HUES6 (cell line): ENCODE measurements around the gene DQX1.
A peak's percentile ranks its signal among the peaks of the same experiment; 100 is the strongest.

Experiments
- H3K27ac ChIP-seq: 2 replicates; pipeline ENCODE4 v1.7.0; 2013; ENCODE audit warnings: low read depth, mild to moderate bottlenecking, low read length, inconsistent platforms
- H3K27me3 ChIP-seq: 2 replicates; pipeline ENCODE4 v1.6.1; 2013; ENCODE audit warnings: low read length; ENCODE audit not compliant: control insufficient read depth, insufficient read depth
- H3K36me3 ChIP-seq: 2 replicates; pipeline ENCODE4 v1.6.1; 2013; ENCODE audit warnings: low read length; ENCODE audit not compliant: control insufficient read depth, insufficient read depth
- H3K4me1 ChIP-seq: 2 replicates; pipeline ENCODE4 v1.6.1; 2013; ENCODE audit warnings: low read length; ENCODE audit not compliant: control insufficient read depth, insufficient read depth
- H3K4me3 ChIP-seq: 2 replicates; pipeline ENCODE4 v1.5.1; 2013; ENCODE audit warnings: low read depth, low read length
- H3K9ac ChIP-seq: one replicate; pipeline ENCODE4 v1.6.1; 2013; ENCODE audit warnings: mild to moderate bottlenecking, low read length
- H3K9me3 ChIP-seq: 2 replicates; pipeline ENCODE4 v1.6.1; 2013; ENCODE audit warnings: low read depth, low read length; ENCODE audit not compliant: control insufficient read depth, insufficient read depth

DQX1 gene

DNA sequence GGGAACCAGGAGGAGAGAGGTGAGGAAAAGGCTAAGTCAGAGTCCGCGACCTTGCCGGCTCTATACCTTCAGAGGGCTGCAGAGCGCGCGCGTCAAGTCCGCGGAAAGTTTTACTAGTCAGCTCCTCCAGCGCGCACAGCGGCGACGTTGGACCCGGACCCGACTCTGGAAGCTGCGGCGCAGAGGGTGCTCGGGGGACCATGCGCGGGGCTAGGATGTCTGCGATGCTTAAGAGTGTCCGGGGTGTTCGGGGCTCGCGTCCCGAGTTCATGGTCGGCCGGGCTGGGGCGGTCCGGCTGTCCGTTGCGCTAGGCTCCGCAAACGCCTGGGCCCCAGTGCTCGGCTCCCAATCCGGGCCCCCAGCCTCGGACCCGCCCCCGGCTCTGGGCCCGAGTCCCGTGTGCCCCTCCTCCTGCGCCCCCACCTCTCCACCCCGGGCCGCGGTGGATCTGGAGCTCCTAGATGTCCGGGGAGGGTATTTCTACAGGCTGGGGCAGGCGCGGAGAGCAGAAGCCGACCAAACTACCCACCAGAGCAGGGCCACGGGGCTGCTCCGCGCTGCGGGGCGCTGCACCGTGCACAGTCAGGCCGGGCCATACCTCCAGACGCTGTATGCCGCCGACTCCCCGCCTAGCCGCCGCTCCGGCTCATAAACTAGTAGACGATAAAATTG, 26.6 kb downstream of the DQX1 start, which contains the start of gene LBX2:
Gene LBX2, minus strand, starts transcription at position 337 of the 673 bp plus-strand sequence. Its CDS starts 66 bp downstream, at position 271.
- peaks cover 48% of the 10 kb centered on the region for H3K4me1 ChIP-seq
- peaks cover 94% of the 10 kb centered on the region for H3K27me3 ChIP-seq
- peaks cover 1% of the 10 kb centered on the region; the same call in 1 of the 2 replicates for H3K36me3 ChIP-seq
- no peak within 1 kb of the TSS for H3K27ac ChIP-seq
- no peaks in the 10 kb centered on the region for H3K9me3 ChIP-seq
- H3K4me3 ChIP-seq, result peak within 1 kb of the TSS; percentile 59
- peak within 1 kb of the TSS; percentile 55 for H3K9ac ChIP-seq

DNA sequence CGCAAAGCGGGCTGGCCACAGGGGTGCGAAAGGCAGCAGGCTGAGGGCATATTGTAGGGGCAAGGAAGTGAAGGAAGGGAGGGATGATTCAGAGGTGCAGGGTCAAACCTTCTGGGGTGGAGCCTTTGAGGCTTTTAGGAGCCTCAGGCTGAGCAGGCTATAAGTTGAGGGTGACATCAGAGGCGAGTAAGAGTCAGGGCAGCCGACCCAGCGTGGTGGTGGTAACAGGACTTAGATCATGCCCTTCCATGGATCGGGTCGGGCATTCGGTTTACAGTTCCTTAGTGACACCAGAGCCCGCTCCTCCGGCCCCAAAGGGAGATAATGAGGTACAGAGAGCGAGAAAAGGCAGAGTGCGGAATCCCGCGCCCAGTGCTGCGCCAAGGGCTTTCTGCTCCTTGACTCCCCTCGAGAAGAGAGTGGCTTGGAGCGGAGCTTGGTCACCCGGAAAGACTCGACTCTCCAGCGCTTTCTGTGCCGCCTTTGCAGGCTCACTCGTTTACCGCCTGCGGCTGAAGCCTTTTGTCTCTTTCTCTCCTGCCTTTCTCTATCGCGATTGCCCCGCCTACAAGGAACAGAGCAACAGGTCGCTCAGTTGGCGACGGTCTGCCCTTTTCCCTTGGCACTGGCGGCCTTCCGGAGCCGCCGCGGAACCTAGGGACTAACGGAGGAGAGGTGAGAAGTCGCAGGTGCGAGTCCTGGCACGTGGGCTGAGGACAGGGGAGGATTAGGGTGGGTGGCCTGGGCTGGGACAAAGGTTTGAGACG, 27.3 kb downstream of the DQX1 start:
- peaks cover 87% of the 10 kb centered on the region for H3K27me3 ChIP-seq
- peaks cover 8% of the 10 kb centered on the region for H3K36me3 ChIP-seq
- no peaks in the 10 kb centered on the region for H3K9me3 ChIP-seq
- H3K27ac ChIP-seq, result no peak overlapping the region
- peak overlapping the region; percentile 55 for H3K9ac ChIP-seq
- peaks cover 44% of the 10 kb centered on the region for H3K4me1 ChIP-seq
- peak overlapping the region; percentile 59 for H3K4me3 ChIP-seq

DNA sequence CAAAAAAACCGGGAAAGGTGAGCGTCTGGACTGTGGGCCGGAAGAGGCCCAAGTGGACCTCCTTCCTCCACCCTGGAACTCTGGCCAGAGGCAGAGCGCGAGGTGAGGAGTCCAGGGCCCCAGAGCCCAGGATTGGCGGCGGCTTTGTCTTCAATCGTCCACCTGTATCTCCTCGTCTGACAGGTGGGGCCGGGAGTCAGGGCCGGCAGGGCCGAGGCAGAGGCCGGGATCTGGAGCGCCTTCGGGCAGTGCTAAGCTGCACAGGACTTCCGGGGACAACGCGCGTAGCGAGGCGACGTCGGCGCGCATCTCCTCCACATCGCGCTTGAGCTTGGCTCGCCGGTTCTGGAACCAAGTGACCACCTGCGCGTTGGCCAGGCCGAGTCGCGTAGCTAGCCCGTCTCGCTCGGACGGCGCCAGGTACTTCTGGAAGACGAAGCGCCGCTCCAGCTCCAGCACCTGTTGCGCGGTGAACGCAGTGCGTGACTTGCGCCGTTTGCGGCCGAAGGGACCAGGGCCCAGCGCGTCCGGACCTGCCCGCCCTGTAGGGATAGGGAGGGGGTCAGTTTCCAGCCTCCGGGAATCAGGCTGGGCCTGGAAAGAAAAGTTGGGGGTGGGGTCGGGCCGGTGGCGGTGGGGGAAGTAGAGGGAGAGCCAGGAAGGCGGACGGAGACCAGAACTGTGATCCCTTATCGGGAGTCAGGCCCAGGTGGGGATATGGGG, 28.1 kb downstream of the DQX1 start:
- Histone ChIP-seq H3K9ac (peak overlapping the region; percentile 55), H3K9me3 (no peaks in the 10 kb centered on the region), H3K27ac (no peak overlapping the region), H3K36me3 (peaks cover 16% of the 10 kb centered on the region), H3K27me3 (peaks cover 80% of the 10 kb centered on the region), H3K4me1 (peaks cover 40% of the 10 kb centered on the region), H3K4me3 (peak overlapping the region; percentile 59)

DNA sequence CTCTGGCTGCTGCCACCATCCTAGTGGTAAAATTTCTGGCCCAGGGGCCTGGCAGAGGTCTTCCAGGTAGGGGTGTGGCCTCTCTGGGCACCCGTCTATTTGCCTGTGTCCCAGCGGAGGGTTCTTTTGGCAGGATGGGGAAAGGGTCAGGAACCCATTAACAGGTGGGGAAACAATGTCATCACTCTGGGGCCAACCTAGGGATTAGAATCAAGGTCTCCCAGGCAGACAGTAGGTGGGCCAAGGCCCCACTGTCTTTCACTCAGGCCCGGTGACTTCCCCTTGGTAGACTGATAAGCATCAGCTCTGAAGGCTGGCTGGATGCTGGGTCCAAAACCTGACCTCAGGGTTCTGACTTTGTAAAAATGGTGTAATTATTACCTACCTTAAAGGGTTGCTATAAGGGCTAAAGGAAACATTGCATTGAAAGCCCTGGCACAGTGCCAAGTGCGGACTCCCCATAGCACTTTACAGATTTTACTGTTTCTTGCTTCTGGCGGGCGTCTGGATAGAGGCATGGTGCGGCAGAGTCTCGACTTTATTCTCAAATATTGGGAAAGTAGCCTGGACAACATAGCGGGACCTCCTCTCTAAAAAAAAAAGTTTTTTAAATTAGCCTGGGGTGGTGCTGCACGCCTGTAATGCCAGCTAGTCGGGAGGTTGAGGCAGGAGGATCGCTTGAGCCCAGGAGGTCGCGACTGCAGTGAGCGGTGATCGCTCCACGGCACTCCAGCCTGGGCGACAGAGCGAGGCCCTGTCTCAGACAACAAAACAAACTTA, 28.8 kb downstream of the DQX1 start:
- Histone ChIP-seq H3K27me3 (peaks cover 72% of the 10 kb centered on the region), H3K4me3 (peak overlapping the region; percentile 59), H3K9me3 (no peaks in the 10 kb centered on the region), H3K27ac (no peak overlapping the region), H3K9ac (no peak overlapping the region), H3K4me1 (peaks cover 36% of the 10 kb centered on the region), H3K36me3 (peaks cover 23% of the 10 kb centered on the region)

DNA sequence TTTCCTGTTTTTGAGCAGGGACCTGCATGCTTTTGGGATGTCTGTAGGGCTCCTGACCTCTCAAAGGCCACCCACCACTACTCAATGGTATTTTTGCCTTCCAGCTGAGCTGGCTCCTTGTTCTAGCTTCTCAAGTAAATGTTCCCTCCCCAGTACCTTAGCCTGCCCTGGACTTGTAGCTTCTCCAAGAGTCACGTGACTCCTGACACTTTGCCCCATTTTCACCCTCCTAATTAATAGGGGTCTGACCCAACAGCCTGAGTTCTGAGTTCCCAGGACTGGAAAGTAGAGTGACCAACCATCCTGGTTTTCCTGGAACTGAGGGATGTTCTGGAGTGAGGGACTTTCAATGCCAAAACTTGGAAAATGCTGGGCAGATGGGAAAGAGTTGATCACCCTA, 30.6 kb downstream of the DQX1 start:
- H3K4me3 ChIP-seq, result no peak overlapping the region
- no peak overlapping the region for H3K27ac ChIP-seq
- no peak overlapping the region for H3K9ac ChIP-seq
- H3K9me3 ChIP-seq, result no peaks in the 10 kb centered on the region
- peaks cover 41% of the 10 kb centered on the region for H3K36me3 ChIP-seq
- H3K4me1 ChIP-seq, result peaks cover 21% of the 10 kb centered on the region
- peaks cover 55% of the 10 kb centered on the region for H3K27me3 ChIP-seq

DNA sequence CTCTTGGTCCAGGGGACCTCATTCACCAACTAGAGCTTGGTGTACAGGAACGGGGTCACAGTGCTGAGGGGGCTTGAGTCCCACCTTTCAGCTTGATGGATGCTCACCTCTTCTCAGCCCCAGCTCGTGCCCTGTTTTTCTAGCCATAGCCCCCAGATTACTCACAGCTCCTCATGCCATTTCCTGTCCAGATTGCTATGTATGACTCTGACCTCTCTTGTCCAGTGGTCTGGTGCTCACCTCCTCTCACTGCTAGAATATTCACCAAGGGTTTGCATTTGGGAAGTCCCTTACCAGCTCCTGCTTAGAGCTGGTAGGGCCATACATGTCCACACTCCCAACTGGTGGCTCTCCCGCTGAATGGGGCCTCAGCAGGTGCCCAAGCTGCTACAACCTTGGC, 32.5 kb downstream of the DQX1 start:
- H3K9ac ChIP-seq, result no peak overlapping the region
- no peak overlapping the region for H3K4me3 ChIP-seq
- peaks cover 46% of the 10 kb centered on the region for H3K36me3 ChIP-seq
- H3K9me3 ChIP-seq, result no peaks in the 10 kb centered on the region
- H3K27ac ChIP-seq, result no peak overlapping the region
- peaks cover 36% of the 10 kb centered on the region for H3K27me3 ChIP-seq
- peaks cover 7% of the 10 kb centered on the region for H3K4me1 ChIP-seq

DNA sequence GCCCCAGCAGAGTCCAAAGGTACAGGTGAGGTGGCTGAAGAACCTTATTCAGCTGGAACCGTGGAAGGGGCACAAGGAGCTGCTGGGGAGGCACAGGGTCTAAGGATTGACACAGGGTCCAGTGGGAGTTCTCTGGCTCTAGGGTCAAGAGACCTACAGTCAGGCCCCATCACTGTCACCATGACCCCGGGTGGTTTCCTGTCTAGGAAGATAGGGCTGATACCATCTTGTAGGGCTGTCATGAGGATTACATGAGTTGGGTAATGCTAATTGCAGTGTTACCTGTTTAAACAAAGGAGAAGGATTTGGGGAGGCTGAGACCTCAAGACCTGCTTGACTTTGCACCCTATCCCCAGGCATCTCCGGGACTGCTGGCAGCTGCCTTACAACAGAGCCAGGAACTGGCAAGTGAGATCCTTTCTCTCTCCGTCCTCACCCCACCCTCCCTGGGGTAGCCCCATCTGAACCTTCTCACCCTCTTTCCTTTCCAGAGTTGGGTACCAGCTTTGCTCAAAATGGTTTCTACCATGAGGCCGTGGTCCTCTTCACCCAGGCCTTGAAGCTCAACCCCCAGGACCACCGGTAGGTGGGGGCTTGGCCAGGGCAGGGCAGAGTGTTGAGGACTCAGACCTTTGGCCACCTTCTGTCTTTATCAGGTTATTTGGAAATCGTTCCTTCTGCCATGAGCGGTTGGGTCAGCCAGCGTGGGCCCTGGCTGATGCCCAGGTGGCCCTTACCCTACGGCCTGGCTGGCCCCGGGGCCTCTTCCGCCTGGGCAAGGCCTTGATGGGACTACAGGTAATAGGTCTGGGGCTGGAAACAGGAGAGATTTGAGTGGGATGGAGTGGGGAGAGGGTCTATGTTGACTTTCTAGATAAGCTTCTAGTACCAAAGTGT, 34.1 kb downstream of the DQX1 start:
- no peak overlapping the region for H3K9ac ChIP-seq
- peaks cover 19% of the 10 kb centered on the region for H3K27me3 ChIP-seq
- no peak overlapping the region for H3K4me3 ChIP-seq
- no peaks in the 10 kb centered on the region for H3K9me3 ChIP-seq
- no peak overlapping the region for H3K27ac ChIP-seq
- H3K4me1 ChIP-seq, result no peaks in the 10 kb centered on the region
- H3K36me3 ChIP-seq, result peaks cover 48% of the 10 kb centered on the region

DNA sequence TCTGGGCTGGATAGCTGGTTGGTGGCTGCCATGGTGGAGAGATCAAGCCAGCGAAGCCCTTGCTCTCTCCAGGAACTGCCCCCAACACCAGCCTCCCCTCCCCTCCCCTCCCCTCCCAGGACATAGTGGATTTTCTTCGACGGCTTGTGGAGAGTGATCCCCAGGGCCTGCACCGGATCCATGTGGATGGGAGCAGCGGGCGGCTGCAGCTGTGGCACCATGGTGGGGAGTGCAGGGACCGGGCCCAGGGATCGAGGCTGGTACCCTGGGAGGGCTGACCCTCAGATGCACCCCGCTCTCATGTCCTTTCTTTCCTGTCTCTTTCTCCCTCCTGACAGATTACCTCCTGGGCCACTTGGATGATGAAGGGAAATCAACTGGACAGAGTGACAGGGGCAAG, 36.1 kb downstream of the DQX1 start:
- Histone ChIP-seq H3K9me3 (no peaks in the 10 kb centered on the region), H3K4me3 (no peak overlapping the region), H3K4me1 (no peaks in the 10 kb centered on the region), H3K27ac (no peak overlapping the region), H3K9ac (no peak overlapping the region), H3K36me3 (peaks cover 58% of the 10 kb centered on the region), H3K27me3 (0 out of 2 replicates have a peak, but pooled peaks cover under 1% of the 10 kb centered on the region)

DNA sequence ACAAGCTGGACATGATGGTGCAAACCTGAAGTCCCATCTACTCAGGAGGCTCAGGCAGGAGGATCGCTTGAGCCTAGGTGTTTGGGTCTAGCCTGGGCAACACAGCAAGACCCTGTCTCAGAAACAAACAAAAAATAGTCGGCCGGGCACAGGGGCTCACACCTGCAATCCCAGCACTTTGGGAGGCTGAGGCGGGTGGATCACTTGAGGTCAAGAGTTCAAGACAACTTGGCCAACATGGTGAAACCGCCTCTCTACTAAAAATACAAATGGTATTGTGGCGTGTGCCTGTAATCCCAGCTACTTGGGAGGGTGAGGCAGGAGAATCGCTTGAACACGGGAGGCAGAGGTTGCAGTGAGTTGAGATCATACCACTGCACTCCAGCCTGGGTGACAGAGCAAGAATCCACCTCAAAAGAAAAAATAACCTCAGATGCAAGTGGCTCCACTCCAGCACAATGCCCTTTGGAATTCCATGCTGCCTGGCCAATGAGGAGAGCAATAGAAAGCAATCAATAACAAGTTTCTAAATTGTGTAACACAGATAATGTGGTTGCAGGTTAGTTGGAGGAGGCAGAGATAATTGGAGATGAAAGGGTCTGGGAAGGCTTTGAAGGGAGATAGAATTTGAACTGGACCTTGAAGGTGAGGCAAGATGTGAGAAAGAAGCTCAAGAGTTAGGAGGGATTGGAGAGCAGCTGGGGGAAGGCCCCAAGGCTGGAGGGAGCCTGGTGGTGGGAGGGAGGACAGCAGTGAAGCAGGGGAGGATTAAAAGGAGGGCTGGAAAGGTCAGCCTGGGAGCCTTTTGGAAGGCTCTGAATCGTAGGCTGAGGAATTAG, 37.2 kb downstream of the DQX1 start:
- Histone ChIP-seq H3K4me3 (no peak overlapping the region), H3K9ac (no peak overlapping the region), H3K9me3 (no peaks in the 10 kb centered on the region), H3K27ac (no peak overlapping the region), H3K36me3 (peaks cover 51% of the 10 kb centered on the region), H3K27me3 (no peaks in the 10 kb centered on the region), H3K4me1 (no peaks in the 10 kb centered on the region)
